Parathyroid adenoma (tissue), 2 donors: ENCODE results near the gene CTTN.
"Not testable (repeated sequence)": the region's sequence is repeated elsewhere in the genome, so short reads cannot be mapped to it uniquely, and the experiment has no call there.

Experiments
- H2AFZ ChIP-seq: fragments of 300-600 bp; sonication (generic); one replicate; pipeline ENCODE4 v1.7.0; 2017; ENCODE audit warnings: antibody characterized with exemption, mild to moderate bottlenecking
- H3K27ac ChIP-seq: fragments of 300-600 bp; sonication (generic); one replicate; pipeline ENCODE4 v1.7.0; 2017
- H3K27me3 ChIP-seq: fragments of 300-600 bp; sonication (generic); one replicate; pipeline ENCODE4 v1.7.0; 2017; ENCODE audit warnings: low read length; ENCODE audit not compliant: control insufficient read depth, insufficient read depth
- H3K36me3 ChIP-seq: fragments of 300-600 bp; sonication (generic); one replicate; pipeline ENCODE4 v1.7.0; 2017; ENCODE audit warnings: low read length; ENCODE audit not compliant: control insufficient read depth, insufficient read depth
- H3K4me1 ChIP-seq: fragments of 300-600 bp; sonication (generic); one replicate; pipeline ENCODE4 v1.7.0; 2017; ENCODE audit warnings: control low read depth
- H3K4me2 ChIP-seq: fragments of 300-600 bp; sonication (generic); one replicate; pipeline ENCODE4 v1.7.0; 2017; ENCODE audit warnings: low read length
- H3K4me3 ChIP-seq: fragments of 300-600 bp; sonication (generic); one replicate; pipeline ENCODE4 v1.7.0; 2017; ENCODE audit warnings: low read depth, low read length
- H3K79me2 ChIP-seq: fragments of 300-600 bp; sonication (generic); one replicate; pipeline ENCODE4 v1.7.0; 2017; ENCODE audit warnings: control low read depth
- H3K9ac ChIP-seq: fragments of 300-600 bp; sonication (generic); one replicate; pipeline ENCODE4 v1.7.0; 2017; ENCODE audit warnings: mild to moderate bottlenecking
- H3K9me3 ChIP-seq: fragments of 300-600 bp; sonication (generic); one replicate; pipeline ENCODE4 v1.7.0; 2017; ENCODE audit warnings: low read length; ENCODE audit not compliant: control insufficient read depth
- TF ChIP-seq, protein P1 (sequence below): fragments of 300-600 bp; sonication (generic); IDR thresholded peaks from one replicate; pipeline ENCODE4 v1.7.0; 2017; ENCODE audit warnings: antibody characterized with exemption, mild to moderate bottlenecking
- donor health status: primary hyperparathyroidism.

Gene CTTN

DNA sequence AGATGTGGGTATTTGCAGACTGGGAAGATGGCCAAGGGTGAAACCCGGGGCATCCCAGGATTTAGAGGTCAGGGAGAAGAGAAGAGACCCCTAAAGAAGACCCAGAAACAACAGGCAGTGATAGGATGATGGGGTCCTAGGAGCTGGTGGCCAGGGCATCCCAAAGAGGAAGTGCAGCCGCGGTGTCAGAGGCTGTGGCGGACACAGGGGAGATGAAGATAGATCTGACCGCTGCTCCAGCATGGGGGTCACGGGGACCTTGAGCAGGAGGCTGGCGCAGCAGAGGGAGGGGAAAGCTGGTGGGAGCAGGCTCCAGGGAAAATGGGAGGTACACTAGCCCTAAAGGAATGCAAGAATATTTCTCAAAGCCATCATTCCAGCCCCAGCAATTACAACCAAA is 47.3 kb downstream of the CTTN start:
- no peak overlapping the region for H3K4me2 ChIP-seq
- TF ChIP-seq, protein P1, sequence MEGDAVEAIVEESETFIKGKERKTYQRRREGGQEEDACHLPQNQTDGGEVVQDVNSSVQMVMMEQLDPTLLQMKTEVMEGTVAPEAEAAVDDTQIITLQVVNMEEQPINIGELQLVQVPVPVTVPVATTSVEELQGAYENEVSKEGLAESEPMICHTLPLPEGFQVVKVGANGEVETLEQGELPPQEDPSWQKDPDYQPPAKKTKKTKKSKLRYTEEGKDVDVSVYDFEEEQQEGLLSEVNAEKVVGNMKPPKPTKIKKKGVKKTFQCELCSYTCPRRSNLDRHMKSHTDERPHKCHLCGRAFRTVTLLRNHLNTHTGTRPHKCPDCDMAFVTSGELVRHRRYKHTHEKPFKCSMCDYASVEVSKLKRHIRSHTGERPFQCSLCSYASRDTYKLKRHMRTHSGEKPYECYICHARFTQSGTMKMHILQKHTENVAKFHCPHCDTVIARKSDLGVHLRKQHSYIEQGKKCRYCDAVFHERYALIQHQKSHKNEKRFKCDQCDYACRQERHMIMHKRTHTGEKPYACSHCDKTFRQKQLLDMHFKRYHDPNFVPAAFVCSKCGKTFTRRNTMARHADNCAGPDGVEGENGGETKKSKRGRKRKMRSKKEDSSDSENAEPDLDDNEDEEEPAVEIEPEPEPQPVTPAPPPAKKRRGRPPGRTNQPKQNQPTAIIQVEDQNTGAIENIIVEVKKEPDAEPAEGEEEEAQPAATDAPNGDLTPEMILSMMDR: no peak
- no peak overlapping the region for H3K27ac ChIP-seq
- H3K4me3 ChIP-seq: no peak overlapping the region
- no peaks in the 10 kb centered on the region for H3K79me2 ChIP-seq
- no peaks in the 10 kb centered on the region for H3K9me3 ChIP-seq
- H3K36me3 ChIP-seq: no peaks in the 10 kb centered on the region
- H3K4me1 ChIP-seq: no peaks in the 10 kb centered on the region
- no peak overlapping the region for H2AFZ ChIP-seq
- H3K27me3 ChIP-seq: no peaks in the 10 kb centered on the region
- H3K9ac ChIP-seq: no peak overlapping the region

DNA sequence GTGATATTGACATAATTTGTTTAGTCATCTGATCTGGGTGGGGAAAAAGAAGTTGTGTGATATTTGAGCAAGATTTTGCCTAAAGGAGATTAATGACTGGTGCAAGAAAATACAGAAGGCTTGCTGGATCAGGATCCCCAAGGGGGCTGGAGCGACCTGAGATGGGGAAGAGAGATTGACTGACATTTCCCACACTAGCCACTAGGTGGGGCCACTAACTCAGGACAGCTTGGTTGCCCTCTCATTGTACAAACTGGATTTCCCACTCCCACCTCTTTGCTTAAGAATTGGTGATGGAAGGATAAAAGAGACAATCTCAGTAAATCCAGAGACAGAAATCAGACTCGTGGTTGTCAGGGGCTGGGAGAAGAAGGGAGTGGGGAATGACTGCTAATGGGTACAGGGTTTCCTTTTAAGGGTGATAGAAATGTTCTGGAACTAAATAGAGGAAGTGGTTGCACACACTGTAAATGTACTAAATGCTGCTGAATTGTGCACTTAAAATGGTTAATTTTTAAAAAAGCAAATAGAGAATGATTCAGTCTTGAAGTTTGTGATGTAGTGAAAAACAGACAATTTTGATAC is 50.7 kb downstream of the CTTN start:
- H3K36me3 ChIP-seq: no peaks in the 10 kb centered on the region
- no peaks in the 10 kb centered on the region for H3K9me3 ChIP-seq
- no peaks in the 10 kb centered on the region for H3K79me2 ChIP-seq
- H3K27ac ChIP-seq: no peak overlapping the region
- H2AFZ ChIP-seq: no peak overlapping the region
- TF ChIP-seq, protein P1: no peak
- no peak overlapping the region for H3K4me3 ChIP-seq
- H3K4me2 ChIP-seq: no peak overlapping the region
- no peaks in the 10 kb centered on the region for H3K27me3 ChIP-seq
- no peaks in the 10 kb centered on the region for H3K4me1 ChIP-seq
- no peak overlapping the region for H3K9ac ChIP-seq

DNA sequence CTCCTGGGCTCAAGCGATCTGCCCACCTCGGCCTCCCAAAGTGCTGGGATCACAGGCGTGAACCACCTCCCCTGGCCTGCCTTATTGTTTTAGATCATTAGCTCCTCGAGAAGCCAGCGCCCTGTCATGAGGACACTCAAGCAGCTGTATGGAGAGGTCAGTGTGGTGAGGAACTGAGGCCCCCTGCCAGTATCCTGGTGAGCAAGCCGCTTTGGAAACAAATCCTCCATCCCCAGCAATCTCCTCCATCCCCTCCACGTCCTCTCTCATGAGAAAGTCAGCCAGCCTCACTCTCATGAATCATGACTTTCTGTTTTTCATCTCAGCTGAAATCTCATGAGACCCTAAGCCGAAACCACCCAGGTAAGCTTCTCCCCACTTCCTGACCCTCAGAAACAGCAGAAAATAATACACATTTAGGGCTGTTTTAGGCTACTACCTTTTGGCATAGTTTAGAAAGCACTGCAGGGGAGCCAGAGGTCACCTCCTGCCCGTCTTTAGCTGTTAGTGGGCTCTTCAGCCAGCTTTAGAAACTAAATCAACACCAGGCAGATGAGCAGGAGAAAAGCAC is 56.0 kb downstream of the CTTN start:
- H3K27me3 ChIP-seq: no peaks in the 10 kb centered on the region

DNA sequence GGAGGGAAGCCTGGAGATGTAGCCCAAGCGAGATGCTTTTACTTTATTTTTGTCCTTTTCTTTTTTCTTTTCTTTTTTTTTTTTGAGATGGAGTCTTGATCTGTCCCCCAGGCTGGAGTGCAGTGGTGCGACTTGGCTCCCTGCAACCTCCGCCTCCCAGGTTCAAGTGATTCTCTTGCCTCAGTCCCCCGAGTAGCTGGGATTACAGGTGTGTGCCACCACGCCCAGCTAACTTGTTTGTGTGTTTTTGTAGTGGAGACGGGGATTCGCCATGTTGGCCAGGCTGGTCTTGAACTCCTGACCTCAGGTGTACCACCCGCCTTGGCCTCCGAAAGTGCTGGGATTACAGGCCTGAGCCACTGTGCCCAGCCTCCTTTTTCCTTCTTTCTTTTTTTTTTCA is 56.5 kb downstream of the CTTN start:
- not testable (repeated sequence) for H3K4me3 ChIP-seq, H3K9ac ChIP-seq, H3K79me2 ChIP-seq, H3K4me1 ChIP-seq, H3K9me3 ChIP-seq, H3K27ac ChIP-seq, H3K36me3 ChIP-seq, H3K27me3 ChIP-seq, H3K4me2 ChIP-seq, H2AFZ ChIP-seq

More for the DNA sequence above, 56.0 kb downstream of the CTTN start:
- no peak overlapping the region for H2AFZ ChIP-seq
- H3K27ac ChIP-seq: no peak overlapping the region
- H3K36me3 ChIP-seq: no peaks in the 10 kb centered on the region
- no peaks in the 10 kb centered on the region for H3K79me2 ChIP-seq
- H3K4me2 ChIP-seq: no peak overlapping the region
- TF ChIP-seq, protein P1: no peak
- H3K9me3 ChIP-seq: no peaks in the 10 kb centered on the region
- no peak overlapping the region for H3K4me3 ChIP-seq
- H3K4me1 ChIP-seq: no peaks in the 10 kb centered on the region
- no peak overlapping the region for H3K9ac ChIP-seq

DNA sequence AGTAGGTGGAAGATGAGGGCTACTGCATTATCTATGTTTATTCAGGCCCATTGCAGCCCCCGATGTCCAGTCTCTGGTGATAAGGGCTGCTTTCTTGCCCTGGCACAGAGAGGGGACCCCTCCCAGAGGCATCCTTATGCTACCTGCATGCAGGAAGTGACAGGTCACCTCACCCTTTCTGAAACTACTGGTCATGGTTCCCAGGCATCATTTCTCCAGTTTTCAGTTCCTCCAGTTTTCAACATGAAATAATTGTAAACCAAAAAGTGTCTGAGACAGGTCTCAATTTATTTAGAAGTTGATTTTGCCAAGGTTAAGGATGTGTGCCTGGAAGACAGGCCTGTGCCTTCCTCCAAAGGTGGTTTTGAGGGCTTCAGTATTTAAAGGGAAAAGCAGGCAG is 57.0 kb downstream of the CTTN start:
- H3K27me3 ChIP-seq: no peaks in the 10 kb centered on the region
- H3K9me3 ChIP-seq: no peaks in the 10 kb centered on the region
- H3K79me2 ChIP-seq: no peaks in the 10 kb centered on the region
- H3K27ac ChIP-seq: no peak overlapping the region
- H2AFZ ChIP-seq: no peak overlapping the region
- no peak overlapping the region for H3K4me3 ChIP-seq
- H3K9ac ChIP-seq: no peak overlapping the region
- H3K4me2 ChIP-seq: no peak overlapping the region
- H3K36me3 ChIP-seq: no peaks in the 10 kb centered on the region
- H3K4me1 ChIP-seq: no peaks in the 10 kb centered on the region
- TF ChIP-seq, protein P1: no peak
